Pancreas (tissue), 10 donors: ENCODE data around the gene BSG. TPM values are rescaled to one million over a fixed set of nuclear protein-coding genes. Genes with fewer than 3 reads are reported as not detected.
"Not testable (repeated sequence)": the region's sequence is repeated elsewhere in the genome, so short reads cannot be mapped to it uniquely, and the experiment has no call there.

Source experiments
- ATAC-seq, 4 donors: fragments of 200-7000 bp; cut with Tn5 transposase; one replicate each; pipeline versions ENCODE4 v1.8.0 to v1.9.1; 2020; ENCODE audit warnings: mild to moderate bottlenecking in 4 of 4, moderate library complexity in 4 of 4
- DNase-seq, 6 donors: peaks; one replicate each; pipeline ENCODE4 v3.0.0-alpha.2; 2020
- FAIRE-seq: peaks from 2 replicates; lab custom pipeline; 2012; peaks lifted over from hg19 to GRCh38; lab: Jason Lieb, UNC
- H3K27ac ChIP-seq, 4 donors: fragments of 200-600 bp; sonication (generic); 1 replicate in 3 of 4; 2 replicates in 1 of 4; pipeline versions ENCODE4 v1.5.0 to v1.8.0; 2020
- H3K27me3 ChIP-seq, 4 donors: fragments of 200-600 bp; one replicate each; pipeline ENCODE4 v1.8.0; 2021
- H3K36me3 ChIP-seq, 3 donors: fragments of 200-600 bp; sonication (generic) in 1 of 3; one replicate each; pipeline versions ENCODE4 v1.5.0 to v1.8.0; 2020 to 2021
- H3K4me1 ChIP-seq, 3 donors: fragments of 200-600 bp; one replicate each; pipeline ENCODE4 v1.8.0; 2021
- H3K4me3 ChIP-seq, 4 donors: fragments of 200-600 bp; sonication (generic) in 2 of 4; one replicate each; pipeline versions ENCODE4 v1.5.0 to v1.8.0; 2020 to 2021
- H3K9me3 ChIP-seq, 4 donors: fragments of 200-600 bp; one replicate each; pipeline ENCODE4 v1.8.0; 2021
- WGBS, 2 donors: extraction: QIAGEN DNeasy Blood & Tissue Kit; methylation state at CpG; one replicate each; pipeline ENCODE4 v1.1.7; 2013; 5-methylcytosine and 5-hydroxymethylcytosine counted together
- intact Hi-C, 3 donors: fragments of 100-400 bp; cut with DNase I; formaldehyde crosslinking; loops; one replicate each; pipeline versions ENCODE4 v1.11.1 to v1.14.2; 2022
- polyA plus RNA-seq, 2 donors: library from polyadenylated mRNA; stranded (reverse); fragments of 200-250 nt; gene quantifications; one replicate each; pipeline ENCODE4 v1.2.3, GENCODE V29; 2013
- total RNA-seq, 6 donors: library from RNA; stranded (reverse); fragmentation: NEBNext Ultra II Directional in 4 of 6; extraction: Animal tissue kit (Norgen Biotek cat#: 25700) in 4 of 6; gene quantifications; one replicate each; pipeline versions ENCODE4 v1.2.1 to v1.2.4, GENCODE V29; 2021 to 2023
- TF ChIP-seq, protein P1 (sequence below), 4 donors: fragments of 200-600 bp; sonication (generic) in 3 of 4; IDR thresholded peaks; one replicate each; pipeline versions ENCODE4 v1.5.0 to v1.8.0; 2021; ENCODE audit warnings: antibody characterized with exemption in 4 of 4
- donor health status: healthy with polysubstance abuse.
- donor health status: DM: no; HTN: no; CAD: no; lungs with moderate emphysema.
- donor health status: DM: no; HTN: no; CAD: no.
- donor health status: control.
- donor health status: control.
- donor health status: Bipolar disorder and iron deficiency.
- donor health status: DM: yes; HTN: yes; CAD: no.
- donor health status: DM: no; HTN: no; CAD: no.
- donor health status: DM: no; HTN: no; CAD: no.
- donor health status: DM: yes; HTN: yes; CAD: no.

Gene BSG
- total and polyA plus RNA-seq, 8 donors = 122 to 256 (median 159) TPM

DNA sequence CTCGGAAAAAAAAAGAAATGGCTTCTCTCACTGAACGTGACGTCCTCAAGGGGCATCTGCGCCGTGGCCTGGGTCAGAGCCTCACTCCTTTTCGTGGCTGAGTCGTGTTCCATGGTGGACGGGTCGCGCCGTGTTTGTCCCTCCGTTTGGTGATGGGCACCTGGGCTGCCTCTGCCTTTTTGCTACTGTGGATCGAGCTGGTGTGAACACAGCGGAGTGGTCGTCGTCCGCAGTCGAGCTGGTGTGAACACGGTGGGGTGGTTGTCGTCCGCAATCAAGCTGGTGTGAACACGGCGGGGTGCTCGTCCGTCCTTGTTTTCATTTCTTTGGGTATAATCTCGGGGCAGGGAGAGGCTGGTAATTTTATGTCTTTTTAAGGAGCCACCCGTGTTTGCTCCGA lies 28.9 kb downstream of the BSG start:
- Histone ChIP-seq H3K4me3 (no peak overlapping the region), H3K9me3 (no peaks in the 10 kb centered on the region), H3K27ac (no peak overlapping the region), H3K4me1 (no peaks in the 10 kb centered on the region), H3K36me3 (no peaks in the 10 kb centered on the region), H3K27me3 (no peaks in the 10 kb centered on the region)
- FAIRE-seq (no peak), DNase-seq (no peak), ATAC-seq (no peak)
- TF ChIP-seq, protein P1, sequence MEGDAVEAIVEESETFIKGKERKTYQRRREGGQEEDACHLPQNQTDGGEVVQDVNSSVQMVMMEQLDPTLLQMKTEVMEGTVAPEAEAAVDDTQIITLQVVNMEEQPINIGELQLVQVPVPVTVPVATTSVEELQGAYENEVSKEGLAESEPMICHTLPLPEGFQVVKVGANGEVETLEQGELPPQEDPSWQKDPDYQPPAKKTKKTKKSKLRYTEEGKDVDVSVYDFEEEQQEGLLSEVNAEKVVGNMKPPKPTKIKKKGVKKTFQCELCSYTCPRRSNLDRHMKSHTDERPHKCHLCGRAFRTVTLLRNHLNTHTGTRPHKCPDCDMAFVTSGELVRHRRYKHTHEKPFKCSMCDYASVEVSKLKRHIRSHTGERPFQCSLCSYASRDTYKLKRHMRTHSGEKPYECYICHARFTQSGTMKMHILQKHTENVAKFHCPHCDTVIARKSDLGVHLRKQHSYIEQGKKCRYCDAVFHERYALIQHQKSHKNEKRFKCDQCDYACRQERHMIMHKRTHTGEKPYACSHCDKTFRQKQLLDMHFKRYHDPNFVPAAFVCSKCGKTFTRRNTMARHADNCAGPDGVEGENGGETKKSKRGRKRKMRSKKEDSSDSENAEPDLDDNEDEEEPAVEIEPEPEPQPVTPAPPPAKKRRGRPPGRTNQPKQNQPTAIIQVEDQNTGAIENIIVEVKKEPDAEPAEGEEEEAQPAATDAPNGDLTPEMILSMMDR (IDR thresholded peaks at IDR 0.05) = no peak
- 79 to 83% methylated on average over 28 of the region's 28 CpGs for WGBS, 2 donors
- intact Hi-C loops = no loop called here

DNA sequence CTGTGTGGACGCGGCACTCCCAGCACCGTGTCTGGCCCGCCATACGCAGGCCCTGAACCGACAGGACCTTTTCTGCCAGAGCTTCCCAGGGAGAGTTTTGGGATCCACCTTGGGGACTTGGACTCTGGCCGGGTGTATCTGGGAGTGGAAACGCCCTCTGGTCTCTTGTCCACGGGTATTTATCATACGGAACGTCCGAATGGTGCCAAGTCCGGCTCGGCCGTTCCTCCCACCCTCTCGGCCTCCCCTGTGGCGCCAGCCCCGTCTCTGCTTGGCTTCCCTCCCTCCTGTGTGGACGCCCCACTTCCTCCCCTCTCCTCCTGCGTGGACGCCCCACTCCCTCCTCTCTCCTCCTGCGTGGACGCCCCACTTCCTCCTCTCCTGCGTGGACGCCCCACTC lies 29.4 kb downstream of the BSG start:
- no peak overlapping the region for H3K4me3 ChIP-seq
- intact Hi-C loops = no loop called here
- no peak for ATAC-seq
- no peaks in the 10 kb centered on the region for H3K9me3 ChIP-seq
- H3K36me3 ChIP-seq = no peaks in the 10 kb centered on the region
- FAIRE-seq = no peak
- no peaks in the 10 kb centered on the region for H3K4me1 ChIP-seq
- TF ChIP-seq, protein P1 (IDR thresholded peaks at IDR 0.05) = no peak
- H3K27ac ChIP-seq = no peak overlapping the region
- WGBS, 2 donors = 55 to 66% methylated on average over 21 to 25 of the region's 25 CpGs
- no peak for DNase-seq
- H3K27me3 ChIP-seq = no peaks in the 10 kb centered on the region

DNA sequence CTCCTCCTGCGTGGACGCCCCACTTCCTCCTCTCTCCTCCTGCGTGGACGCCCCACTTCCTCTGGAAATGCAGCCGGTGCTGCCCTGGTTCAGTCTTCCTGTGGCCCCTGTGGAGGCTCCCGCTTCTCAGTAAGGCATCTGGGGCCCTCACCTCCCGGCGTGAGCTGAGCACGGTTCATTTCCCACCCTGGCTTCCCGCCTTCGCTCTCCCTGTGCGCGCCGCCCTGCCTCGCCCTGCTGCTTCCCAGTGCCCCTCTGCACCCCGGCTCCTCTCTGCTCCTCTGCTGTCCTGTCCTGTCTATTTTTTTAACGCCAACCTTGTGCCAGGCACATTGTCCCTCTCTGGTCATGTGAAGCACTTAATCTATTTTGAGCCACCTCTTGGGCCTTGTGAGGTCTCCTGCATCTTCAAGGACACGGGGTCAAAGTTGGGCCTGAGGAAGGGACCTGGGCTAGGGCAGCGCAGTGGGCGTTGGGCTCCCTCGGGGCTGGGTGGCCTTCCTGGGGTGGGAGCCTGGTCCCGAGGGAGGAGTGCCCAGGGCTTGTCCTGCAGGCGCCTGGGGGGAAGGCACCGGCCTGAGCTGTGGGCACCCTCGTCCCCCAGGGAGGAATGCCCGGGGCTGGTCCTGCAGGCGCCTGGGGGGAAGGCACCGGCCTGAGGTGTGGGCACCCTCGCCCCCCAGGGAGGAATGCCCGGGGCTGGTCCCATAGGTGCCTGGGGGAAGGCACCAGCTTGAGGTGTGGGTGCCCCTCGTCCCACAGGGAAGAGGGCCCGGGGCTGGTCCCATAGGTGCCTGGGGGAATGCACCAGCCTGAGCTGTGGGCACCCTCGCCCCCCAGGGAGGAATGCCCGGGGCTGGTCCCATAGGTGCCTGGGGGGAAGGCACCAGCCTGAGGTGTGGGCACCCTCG lies 30.2 kb downstream of the BSG start:
- no peak for FAIRE-seq
- 72 to 76% methylated on average over 32 to 35 of the region's 35 CpGs for WGBS, 2 donors

DNA sequence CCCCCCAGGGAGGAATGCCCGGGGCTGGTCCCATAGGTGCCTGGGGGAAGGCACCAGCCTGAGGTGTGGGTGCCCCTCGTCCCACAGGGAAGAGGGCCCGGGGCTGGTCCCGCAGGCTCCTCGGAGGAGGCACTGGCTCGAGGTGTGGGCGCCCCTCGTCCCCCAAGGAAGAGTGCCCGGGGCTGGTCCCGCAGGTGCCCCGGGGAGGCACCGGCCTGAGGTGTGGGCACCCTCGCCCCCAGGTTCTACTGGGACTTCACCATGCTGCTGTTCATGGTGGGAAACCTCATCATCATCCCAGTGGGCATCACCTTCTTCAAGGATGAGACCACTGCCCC lies 30.9 kb downstream of the BSG start:
- H3K9me3 ChIP-seq, ATAC-seq, H3K27me3 ChIP-seq, H3K27ac ChIP-seq, H3K4me3 ChIP-seq, FAIRE-seq, intact Hi-C loops, H3K4me1 ChIP-seq, H3K36me3 ChIP-seq: not testable (repeated sequence)
- peak in 1 of 6 donors; percentile 64 for DNase-seq
- 78 to 83% methylated on average over 13 of the region's 13 CpGs for WGBS, 2 donors

More for the DNA sequence above, 30.2 kb downstream of the BSG start:
- no peaks in the 10 kb centered on the region for H3K9me3 ChIP-seq
- DNase-seq (peak in 1 of 6 donors; percentile 69), ATAC-seq (no peak)
- TF ChIP-seq, protein P1 (IDR thresholded peaks at IDR 0.05) = no peak
- no peaks in the 10 kb centered on the region for H3K36me3 ChIP-seq
- no peak overlapping the region for H3K27ac ChIP-seq
- intact Hi-C loops = no loop called here
- no peak overlapping the region for H3K4me3 ChIP-seq
- H3K27me3 ChIP-seq = no peaks in the 10 kb centered on the region
- no peaks in the 10 kb centered on the region for H3K4me1 ChIP-seq

DNA sequence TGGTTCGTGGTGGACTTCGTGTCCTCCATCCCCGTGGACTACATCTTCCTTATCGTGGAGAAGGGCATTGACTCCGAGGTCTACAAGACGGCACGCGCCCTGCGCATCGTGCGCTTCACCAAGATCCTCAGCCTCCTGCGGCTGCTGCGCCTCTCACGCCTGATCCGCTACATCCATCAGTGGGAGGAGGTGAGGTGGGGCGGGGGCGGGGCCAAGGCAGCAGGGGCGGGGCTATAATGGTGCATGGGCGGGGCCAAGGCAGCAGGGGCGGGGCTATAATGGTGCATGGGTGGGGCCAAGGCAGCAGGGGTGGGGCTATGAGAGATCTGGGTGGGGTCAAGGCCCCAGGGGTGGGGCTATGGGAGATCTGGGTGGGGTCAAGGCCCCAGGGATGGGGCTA lies 31.4 kb downstream of the BSG start:
- intact Hi-C loops, H3K9me3 ChIP-seq, H3K36me3 ChIP-seq, H3K4me1 ChIP-seq, ATAC-seq, H3K27me3 ChIP-seq, FAIRE-seq, H3K4me3 ChIP-seq, H3K27ac ChIP-seq: not testable (repeated sequence)
- 87 to 88% methylated on average over 20 of the region's 20 CpGs for WGBS, 2 donors
- DNase-seq = peak in 1 of 6 donors; percentile 50

DNA sequence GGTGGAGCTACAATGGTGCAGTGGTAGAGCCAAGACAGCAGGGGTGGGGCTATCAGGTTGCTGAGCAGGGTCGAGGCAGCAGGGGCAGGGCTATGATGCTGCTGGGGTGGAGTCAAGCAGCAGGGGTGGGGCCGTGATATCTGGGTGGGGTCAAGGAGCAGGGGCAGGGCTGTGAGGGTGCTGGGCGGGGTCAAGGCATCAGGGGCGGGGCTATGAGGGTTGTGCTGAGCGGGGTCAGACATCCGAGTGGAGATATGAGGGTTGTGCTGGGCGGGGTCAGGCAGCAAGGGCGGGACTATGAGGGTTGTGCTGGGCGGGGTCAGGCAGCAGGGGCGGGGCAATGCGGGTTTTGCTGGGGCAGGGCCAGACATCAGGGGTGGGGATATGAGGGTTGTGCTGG lies 32.0 kb downstream of the BSG start:
- Histone ChIP-seq H3K27me3 (no peaks in the 10 kb centered on the region), H3K4me1 (no peaks in the 10 kb centered on the region), H3K36me3 (no peaks in the 10 kb centered on the region), H3K4me3 (no peak overlapping the region), H3K27ac (no peak overlapping the region), H3K9me3 (no peaks in the 10 kb centered on the region)
- 69 to 91% methylated on average over 11 of the region's 11 CpGs for WGBS, 2 donors
- FAIRE-seq (no peak), DNase-seq (peak in 2 of 6 donors; percentile 33 to 51), ATAC-seq (no peak)
- TF ChIP-seq, protein P1 (IDR thresholded peaks at IDR 0.05) = no peak
- intact Hi-C loops = no loop called here

DNA sequence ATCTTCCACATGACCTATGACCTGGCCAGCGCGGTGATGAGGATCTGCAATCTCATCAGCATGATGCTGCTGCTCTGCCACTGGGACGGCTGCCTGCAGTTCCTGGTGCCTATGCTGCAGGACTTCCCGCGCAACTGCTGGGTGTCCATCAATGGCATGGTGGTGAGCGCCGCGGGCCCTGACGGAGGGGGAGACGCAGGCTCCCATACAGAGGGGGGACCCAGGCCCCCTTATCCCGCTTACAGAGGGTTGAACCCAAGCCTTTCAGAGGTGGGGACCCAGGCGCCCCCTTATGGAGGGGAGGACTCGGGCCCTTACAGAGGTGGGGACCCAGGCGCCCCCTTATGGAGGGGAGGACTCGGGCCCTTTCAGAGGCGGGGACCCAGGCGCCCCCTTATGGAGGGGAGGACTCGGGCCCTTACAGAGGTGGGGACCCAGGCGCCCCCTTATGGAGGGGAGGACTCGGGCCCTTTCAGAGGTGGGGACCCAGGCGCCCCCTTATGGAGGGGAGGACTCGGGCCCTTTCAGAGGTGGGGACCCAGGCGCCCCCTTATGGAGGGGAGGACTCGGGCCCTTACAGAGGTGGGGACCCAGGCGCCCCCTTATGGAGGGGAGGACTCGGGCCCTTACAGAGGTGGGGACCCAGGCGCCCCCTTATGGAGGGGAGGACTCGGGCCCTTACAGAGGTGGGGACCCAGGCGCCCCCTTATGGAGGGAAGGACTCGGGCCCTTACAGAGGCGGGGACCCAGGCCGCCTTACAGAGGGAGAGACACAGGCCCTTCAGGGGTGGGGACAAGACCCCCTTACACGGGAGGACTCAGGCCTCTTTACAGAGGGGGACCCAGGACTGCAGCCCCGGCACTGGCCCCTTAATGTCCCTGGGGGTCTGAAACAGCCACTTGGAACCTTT lies 32.9 kb downstream of the BSG start:
- H3K4me3 ChIP-seq, H3K27me3 ChIP-seq, intact Hi-C loops, ATAC-seq, H3K4me1 ChIP-seq, H3K36me3 ChIP-seq, H3K9me3 ChIP-seq, H3K27ac ChIP-seq, FAIRE-seq: not testable (repeated sequence)
- WGBS, 2 donors = 71 to 80% methylated on average over 16 to 32 of the region's 34 CpGs
- DNase-seq = peak in 2 of 6 donors; percentile 26 to 66
